ENCODE measurements around the gene FYB1. TPM values are rescaled to one million over a fixed set of nuclear protein-coding genes. Genes with fewer than 3 reads are reported as not detected.

FYB1 gene
- total and polyA plus RNA-seq, 2 of the 4 experiments (the other 2 are of a cell fraction): not detected

DNA sequence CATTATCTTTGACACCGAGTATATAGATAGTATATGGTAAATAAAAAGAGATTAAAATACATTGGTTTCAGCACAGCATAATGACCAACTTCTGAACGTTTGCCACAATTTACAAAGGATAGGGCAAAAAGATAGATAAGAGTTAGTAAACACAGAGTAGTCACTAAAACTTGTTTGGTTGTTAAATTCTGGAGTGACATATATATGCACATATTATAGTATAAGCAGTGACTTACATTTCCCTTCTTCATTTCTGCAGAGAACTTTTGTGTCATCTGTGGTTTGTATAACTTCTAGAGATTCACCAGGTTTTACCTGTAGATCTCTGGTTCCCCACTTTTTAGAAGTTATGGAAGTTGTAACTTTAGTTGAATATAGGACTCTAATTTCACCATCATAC, 100.7 kb downstream of the FYB1 start:
- H4K91ac ChIP-seq (ENCODE audit: insufficient read depth, low read depth, low read length): no peak overlapping the region
- H2BK5ac ChIP-seq (ENCODE audit: low read depth, low read length, poor library complexity, severe bottlenecking): peak overlapping the region; percentile 18
- H4K5ac ChIP-seq (ENCODE audit: low read depth, low read length): no peak overlapping the region
- H3K23ac ChIP-seq (ENCODE audit: low read depth, low read length): peak overlapping the region; percentile 65; the same call in 1 of the 2 replicates
- in situ Hi-C loops (cut with MboI; ENCODE audit: low sequenced_read_pairs) (no loop called here), dilution Hi-C loops (cut with HindIII; ENCODE audit: low sequenced_read_pairs, unreplicated experiment) (no loop called here), intact Hi-C loops (cut with micrococcal nuclease) (no loop called here)
- CTCF ChIA-PET: no interaction called here
- H3K4me2 ChIP-seq (ENCODE audit: low read depth, low read length): no peak overlapping the region
- no peaks in the 10 kb centered on the region for H3K36me3 ChIP-seq (ENCODE audit: control insufficient read depth, insufficient read depth, low read length)
- no peak for DNase-seq
- ATAC-seq (ENCODE audit: low read depth): no peak
- no peaks in the 10 kb centered on the region for H3K9me3 ChIP-seq (ENCODE audit: control insufficient read depth, insufficient read depth, low read length)
- no peaks in the 10 kb centered on the region for H3K9me1 ChIP-seq (ENCODE audit: insufficient read depth, low read length)
- no peaks in the 10 kb centered on the region for H4K20me1 ChIP-seq (ENCODE audit: insufficient read depth, low read length)
- no peak overlapping the region for H3K56ac ChIP-seq (ENCODE audit: extremely low read depth, insufficient read depth, low read length)
- H2AK5ac ChIP-seq (ENCODE audit: low read depth, low read length): peak overlapping the region; percentile 54; the same call in 1 of the 2 replicates
- BruUV-seq (replicated peaks): no TSS peak
- H3K14ac ChIP-seq (replicated peaks; ENCODE audit: low read depth, low read length): peak overlapping the region; percentile 74; the same call in 1 of the 2 replicates
- no peak overlapping the region for H3K18ac ChIP-seq (ENCODE audit: low read depth, low read length)
- H3K79me1 ChIP-seq (ENCODE audit: low read depth in 1 of 2, low read length in 2 of 2): no peaks in the 10 kb centered on the region
- POLR2A ChIA-PET (ENCODE audit: unreplicated experiment): no interaction called here
- peaks cover 3% of the 10 kb centered on the region; the same call in 1 of the 2 replicates for H3K4me1 ChIP-seq (ENCODE audit: control insufficient read depth, insufficient read depth, low read length)
- 0 out of 4 replicates have a peak overlapping the region, but pooled peaks of 1 of the 2 experiments have one; percentile 47 for H4K8ac ChIP-seq (ENCODE audit: low read depth in 2 of 2, low read length in 2 of 2)
- H2AK9ac ChIP-seq (replicated peaks; ENCODE audit: low read depth, low read length, poor library complexity): no peak overlapping the region
- H2AFZ ChIP-seq (replicated peaks; ENCODE audit: low read length, poor library complexity): no peak overlapping the region
- H3K9ac ChIP-seq (ENCODE audit: low read depth, low read length): no peak overlapping the region
- WGBS, 2 experiments (ENCODE audit: extremely low coverage in 2 of 2, insufficient read length in 1 of 2): no CpG with 5 or more reads among the region's 2 CpGs
- TF ChIP-seq NFE2L2 (IDR thresholded peaks at IDR 0.05; ENCODE audit: low read depth, low read length) (no peak), RCOR1 (IDR thresholded peaks at IDR 0.05; ENCODE audit: insufficient replicate concordance, low read length) (no peak), MAZ (IDR thresholded peaks at IDR 0.05; ENCODE audit: borderline replicate concordance, low read depth, low read length) (no peak), CHD1 (IDR thresholded peaks at IDR 0.05; ENCODE audit: low read depth, low read length) (no peak)
- peak overlapping the region; percentile 50; the same call in 1 of the 2 replicates for H2BK120ac ChIP-seq (ENCODE audit: low read depth, low read length)
- H3K27me3 ChIP-seq (ENCODE audit: control insufficient read depth, insufficient read depth, low read length): no peaks in the 10 kb centered on the region
- 0 out of 2 replicates have a peak overlapping the region, but pooled peaks have one; percentile 33 for H3K4ac ChIP-seq (ENCODE audit: low read depth, low read length)
- peak overlapping the region; percentile 77; the same call in 1 of the 3 replicates for H2BK15ac ChIP-seq (ENCODE audit: low read depth, low read length)
- no peak overlapping the region for H3K4me3 ChIP-seq (ENCODE audit: insufficient read depth, low read depth, low read length)
- no peak overlapping the region for H3K27ac ChIP-seq (ENCODE audit: insufficient read depth, low read length)
- H2BK20ac ChIP-seq (ENCODE audit: low read depth, low read length): no peak overlapping the region
